ENCODE data around the gene ABHD3.

DNA sequence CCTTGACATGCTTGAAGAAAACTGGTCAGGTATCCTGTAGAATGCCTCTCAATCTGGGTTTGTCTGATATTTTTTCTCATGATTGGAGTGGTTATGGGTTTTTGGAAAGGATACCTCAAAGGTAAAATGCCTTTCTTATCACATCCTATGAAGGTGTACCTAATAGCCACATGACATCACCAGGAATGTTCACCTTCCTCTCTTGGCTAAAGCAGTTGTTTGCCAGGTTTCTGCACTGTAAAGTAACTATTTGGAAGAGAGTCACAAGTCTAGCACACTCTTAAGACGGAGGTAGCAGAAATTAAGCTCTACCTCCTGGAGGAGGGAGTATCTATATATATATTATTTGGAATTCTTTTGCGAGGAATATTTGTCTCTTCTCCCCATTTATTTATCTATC, 18.1 kb upstream of the ABHD3 start:
- TF ChIP-seq, protein P1, sequence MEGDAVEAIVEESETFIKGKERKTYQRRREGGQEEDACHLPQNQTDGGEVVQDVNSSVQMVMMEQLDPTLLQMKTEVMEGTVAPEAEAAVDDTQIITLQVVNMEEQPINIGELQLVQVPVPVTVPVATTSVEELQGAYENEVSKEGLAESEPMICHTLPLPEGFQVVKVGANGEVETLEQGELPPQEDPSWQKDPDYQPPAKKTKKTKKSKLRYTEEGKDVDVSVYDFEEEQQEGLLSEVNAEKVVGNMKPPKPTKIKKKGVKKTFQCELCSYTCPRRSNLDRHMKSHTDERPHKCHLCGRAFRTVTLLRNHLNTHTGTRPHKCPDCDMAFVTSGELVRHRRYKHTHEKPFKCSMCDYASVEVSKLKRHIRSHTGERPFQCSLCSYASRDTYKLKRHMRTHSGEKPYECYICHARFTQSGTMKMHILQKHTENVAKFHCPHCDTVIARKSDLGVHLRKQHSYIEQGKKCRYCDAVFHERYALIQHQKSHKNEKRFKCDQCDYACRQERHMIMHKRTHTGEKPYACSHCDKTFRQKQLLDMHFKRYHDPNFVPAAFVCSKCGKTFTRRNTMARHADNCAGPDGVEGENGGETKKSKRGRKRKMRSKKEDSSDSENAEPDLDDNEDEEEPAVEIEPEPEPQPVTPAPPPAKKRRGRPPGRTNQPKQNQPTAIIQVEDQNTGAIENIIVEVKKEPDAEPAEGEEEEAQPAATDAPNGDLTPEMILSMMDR (IDR thresholded peaks at IDR 0.05) = no peak
- TF ChIP-seq POLR2A (IDR thresholded peaks at IDR 0.05; ENCODE audit: low read depth) (no peak), POLR2AphosphoS5 (IDR thresholded peaks at IDR 0.05) (no peak)

Data from esophagus muscularis mucosa (tissue), 3 donors.